Suprapubic skin (tissue), 4 donors: ENCODE data around the gene EPB41L4B. TPM values are rescaled to one million over a fixed set of nuclear protein-coding genes. Genes with fewer than 3 reads are reported as not detected.

Source experiments
- DNase-seq, 2 donors: peaks; one replicate each; pipeline ENCODE4 v3.0.0-alpha.2; 2019; ENCODE audit warnings: low spot score in 2 of 2
- H3K27ac ChIP-seq: fragments of 200-600 bp; sonication (generic); one replicate; pipeline ENCODE4 v1.5.1; 2019
- H3K27me3 ChIP-seq: fragments of 200-600 bp; sonication (generic); one replicate; pipeline ENCODE4 v1.5.1; 2019
- H3K36me3 ChIP-seq: fragments of 200-600 bp; sonication (generic); one replicate; pipeline ENCODE4 v1.5.1; 2019
- H3K4me1 ChIP-seq: fragments of 200-600 bp; sonication (generic); one replicate; pipeline ENCODE4 v1.5.1; 2019
- H3K4me3 ChIP-seq: fragments of 200-600 bp; sonication (generic); one replicate; pipeline ENCODE4 v1.5.1; 2019; ENCODE audit warnings: mild to moderate bottlenecking
- H3K9me3 ChIP-seq: fragments of 200-600 bp; sonication (generic); one replicate; pipeline ENCODE4 v1.5.1; 2019
- EP300 ChIP-seq: sonication (generic); formaldehyde crosslinking; IDR thresholded peaks from one replicate; pipeline ENCODE4 v1.6.1; 2017; ENCODE audit warnings: antibody characterized with exemption
- POLR2A ChIP-seq, 2 donors: fragments of 450-650 bp; IDR thresholded peaks; one replicate each; pipeline ENCODE4 v1.6.1; 2017; ENCODE audit warnings: antibody characterized with exemption in 2 of 2, mild to moderate bottlenecking in 2 of 2, moderate library complexity in 2 of 2
- POLR2AphosphoS5 ChIP-seq, 3 donors: sonication (generic); formaldehyde crosslinking; IDR thresholded peaks; one replicate each; pipeline ENCODE4 v1.6.1; 2017; ENCODE audit warnings: antibody characterized with exemption in 3 of 3
- WGBS: methylation state at CpG from one replicate; pipeline ENCODE4 v1.1.5; 2018; 5-methylcytosine and 5-hydroxymethylcytosine counted together
- total RNA-seq, 4 donors: library from RNA; depleted of rRNA; stranded (reverse); fragments of >200 nt; gene quantifications; one replicate each; pipeline ENCODE4 v1.1.0, GENCODE V29; 2016
- TF ChIP-seq, protein P1 (sequence below), 2 donors: fragments of 200-600 bp in 1 of 2; fragments of 450-650 bp in 1 of 2; sonication (generic) in 1 of 2; IDR thresholded peaks; one replicate each; pipeline ENCODE4 v1.5.1; 2016 to 2019; ENCODE audit warnings: antibody characterized with exemption in 2 of 2, mild to moderate bottlenecking in 1 of 2, moderate library complexity in 1 of 2

The EPB41L4B gene
- total RNA-seq, 4 donors from 2014 or later, result 22.4 to 27.4 (median 25.1) TPM

DNA sequence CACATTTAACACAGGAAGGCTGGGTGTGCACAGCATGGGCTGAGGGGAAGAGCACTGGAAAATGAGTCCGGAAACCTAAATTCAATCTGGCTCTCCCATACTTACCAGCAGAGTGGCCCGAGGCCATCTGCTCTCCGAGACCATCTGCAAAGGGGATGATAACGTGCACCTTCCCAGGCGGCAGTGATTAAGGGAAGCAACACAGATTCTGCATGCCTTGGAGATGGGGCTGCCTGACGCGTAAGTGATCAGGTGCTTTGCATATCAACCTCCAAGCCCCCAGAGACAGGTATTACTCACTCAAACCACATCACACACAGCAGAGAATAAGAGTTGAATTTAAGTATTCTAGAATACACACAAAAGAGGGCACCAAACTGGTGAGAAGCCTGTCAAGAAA is 9.1 kb downstream of the EPB41L4B start:
- no peaks in the 10 kb centered on the region for H3K9me3 ChIP-seq
- H3K4me3 ChIP-seq, result no peak overlapping the region
- H3K27me3 ChIP-seq, result peaks cover 4% of the 10 kb centered on the region
- no peaks in the 10 kb centered on the region for H3K36me3 ChIP-seq
- no peak for DNase-seq
- peaks cover 21% of the 10 kb centered on the region for H3K4me1 ChIP-seq
- 70% methylated on average over 7 of the region's 7 CpGs for WGBS
- TF ChIP-seq POLR2A (IDR thresholded peaks at IDR 0.05) (no peak), POLR2AphosphoS5 (IDR thresholded peaks at IDR 0.05) (no peak), EP300 (no peak)
- TF ChIP-seq, protein P1, sequence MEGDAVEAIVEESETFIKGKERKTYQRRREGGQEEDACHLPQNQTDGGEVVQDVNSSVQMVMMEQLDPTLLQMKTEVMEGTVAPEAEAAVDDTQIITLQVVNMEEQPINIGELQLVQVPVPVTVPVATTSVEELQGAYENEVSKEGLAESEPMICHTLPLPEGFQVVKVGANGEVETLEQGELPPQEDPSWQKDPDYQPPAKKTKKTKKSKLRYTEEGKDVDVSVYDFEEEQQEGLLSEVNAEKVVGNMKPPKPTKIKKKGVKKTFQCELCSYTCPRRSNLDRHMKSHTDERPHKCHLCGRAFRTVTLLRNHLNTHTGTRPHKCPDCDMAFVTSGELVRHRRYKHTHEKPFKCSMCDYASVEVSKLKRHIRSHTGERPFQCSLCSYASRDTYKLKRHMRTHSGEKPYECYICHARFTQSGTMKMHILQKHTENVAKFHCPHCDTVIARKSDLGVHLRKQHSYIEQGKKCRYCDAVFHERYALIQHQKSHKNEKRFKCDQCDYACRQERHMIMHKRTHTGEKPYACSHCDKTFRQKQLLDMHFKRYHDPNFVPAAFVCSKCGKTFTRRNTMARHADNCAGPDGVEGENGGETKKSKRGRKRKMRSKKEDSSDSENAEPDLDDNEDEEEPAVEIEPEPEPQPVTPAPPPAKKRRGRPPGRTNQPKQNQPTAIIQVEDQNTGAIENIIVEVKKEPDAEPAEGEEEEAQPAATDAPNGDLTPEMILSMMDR (IDR thresholded peaks at IDR 0.05), result no peak
- H3K27ac ChIP-seq, result no peak overlapping the region

DNA sequence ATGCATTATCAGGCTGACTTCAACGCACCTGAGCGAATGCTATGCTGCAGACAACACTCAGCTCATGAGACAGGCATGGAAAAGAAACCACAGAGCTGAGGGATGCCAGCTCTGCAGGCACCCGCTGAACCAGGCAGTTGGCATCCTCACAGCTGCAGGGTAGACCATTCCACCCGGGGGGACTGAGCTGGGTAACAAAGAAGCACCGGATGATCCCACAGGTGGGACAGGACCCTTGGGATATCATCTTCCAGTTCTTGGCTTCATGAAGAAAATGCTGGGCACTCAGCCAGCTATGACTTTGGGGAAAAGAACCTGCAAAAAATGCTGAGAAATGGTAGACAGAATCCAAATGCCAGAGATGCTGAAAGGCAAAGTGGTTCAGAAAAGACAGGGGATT is 9.6 kb downstream of the EPB41L4B start:
- no peak for DNase-seq
- H3K9me3 ChIP-seq, result no peaks in the 10 kb centered on the region
- H3K27ac ChIP-seq, result no peak overlapping the region
- peaks cover 17% of the 10 kb centered on the region for H3K4me1 ChIP-seq
- whole genome bisulfite sequencing, result 73% methylated on average over 5 of the region's 5 CpGs
- no peak for TF ChIP-seq POLR2AphosphoS5 (IDR thresholded peaks at IDR 0.05)
- TF ChIP-seq POLR2A (IDR thresholded peaks at IDR 0.05), result no peak
- TF ChIP-seq EP300, result no peak
- TF ChIP-seq, protein P1 (IDR thresholded peaks at IDR 0.05), result no peak
- H3K27me3 ChIP-seq, result peaks cover 4% of the 10 kb centered on the region
- H3K36me3 ChIP-seq, result no peaks in the 10 kb centered on the region
- H3K4me3 ChIP-seq, result no peak overlapping the region

DNA sequence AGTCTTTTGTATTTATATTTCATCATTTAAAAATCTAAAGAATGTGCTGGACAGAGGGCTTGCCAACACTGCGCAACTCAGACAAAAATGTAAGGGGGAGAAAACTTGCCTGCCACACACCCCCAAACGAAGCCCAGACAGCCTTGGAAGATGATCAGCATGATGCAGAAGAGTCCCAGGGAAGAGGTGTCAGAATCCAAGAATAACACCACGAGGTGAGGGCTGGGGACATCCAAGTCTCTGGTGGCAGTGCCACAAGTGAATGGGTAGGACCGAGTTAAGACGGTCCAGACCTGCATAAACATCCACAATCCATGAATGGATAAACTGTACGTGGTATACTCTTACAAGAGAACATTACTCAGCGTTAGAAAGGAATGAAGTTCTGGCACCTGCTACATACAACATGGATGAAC is 10.4 kb downstream of the EPB41L4B start:
- H3K9me3 ChIP-seq, result no peaks in the 10 kb centered on the region
- no peak for DNase-seq
- no peak overlapping the region for H3K27ac ChIP-seq
- TF ChIP-seq POLR2AphosphoS5 (IDR thresholded peaks at IDR 0.05), result no peak
- TF ChIP-seq, protein P1 (IDR thresholded peaks at IDR 0.05), result no peak
- TF ChIP-seq POLR2A (IDR thresholded peaks at IDR 0.05), result no peak
- no peak for TF ChIP-seq EP300
- 48% methylated on average over 7 of the region's 7 CpGs for WGBS
- H3K4me3 ChIP-seq, result no peak overlapping the region
- H3K27me3 ChIP-seq, result peaks cover 4% of the 10 kb centered on the region
- H3K36me3 ChIP-seq, result no peaks in the 10 kb centered on the region
- peaks cover 11% of the 10 kb centered on the region for H3K4me1 ChIP-seq

DNA sequence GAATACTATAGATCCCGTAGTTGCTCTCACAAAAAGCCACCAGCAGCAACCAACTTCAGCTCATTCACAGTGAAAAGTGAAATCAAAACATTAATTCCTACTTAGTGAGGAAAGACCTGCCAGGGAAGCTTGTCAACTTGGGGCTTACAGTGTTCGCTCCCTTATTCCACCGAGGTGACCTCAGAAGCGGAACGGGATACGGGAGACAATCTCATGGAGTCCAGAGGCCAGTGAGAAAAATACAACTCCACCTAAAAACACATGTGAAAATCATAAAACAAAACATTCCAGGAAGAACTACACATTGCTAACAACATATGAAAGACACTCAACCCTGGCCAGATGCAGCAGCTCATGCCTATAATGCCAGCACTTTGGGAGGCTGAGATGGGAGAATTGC is 11.6 kb downstream of the EPB41L4B start:
- H3K27me3 ChIP-seq, result peaks cover 4% of the 10 kb centered on the region
- 93% methylated on average over 6 of the region's 6 CpGs for WGBS
- H3K4me1 ChIP-seq, result peaks cover 9% of the 10 kb centered on the region
- TF ChIP-seq, protein P1 (IDR thresholded peaks at IDR 0.05), result no peak
- TF ChIP-seq POLR2AphosphoS5 (IDR thresholded peaks at IDR 0.05) (no peak), POLR2A (IDR thresholded peaks at IDR 0.05) (no peak), EP300 (no peak)
- DNase-seq, result no peak
- H3K36me3 ChIP-seq, result no peaks in the 10 kb centered on the region
- no peaks in the 10 kb centered on the region for H3K9me3 ChIP-seq
- H3K27ac ChIP-seq, result no peak overlapping the region
- H3K4me3 ChIP-seq, result no peak overlapping the region

DNA sequence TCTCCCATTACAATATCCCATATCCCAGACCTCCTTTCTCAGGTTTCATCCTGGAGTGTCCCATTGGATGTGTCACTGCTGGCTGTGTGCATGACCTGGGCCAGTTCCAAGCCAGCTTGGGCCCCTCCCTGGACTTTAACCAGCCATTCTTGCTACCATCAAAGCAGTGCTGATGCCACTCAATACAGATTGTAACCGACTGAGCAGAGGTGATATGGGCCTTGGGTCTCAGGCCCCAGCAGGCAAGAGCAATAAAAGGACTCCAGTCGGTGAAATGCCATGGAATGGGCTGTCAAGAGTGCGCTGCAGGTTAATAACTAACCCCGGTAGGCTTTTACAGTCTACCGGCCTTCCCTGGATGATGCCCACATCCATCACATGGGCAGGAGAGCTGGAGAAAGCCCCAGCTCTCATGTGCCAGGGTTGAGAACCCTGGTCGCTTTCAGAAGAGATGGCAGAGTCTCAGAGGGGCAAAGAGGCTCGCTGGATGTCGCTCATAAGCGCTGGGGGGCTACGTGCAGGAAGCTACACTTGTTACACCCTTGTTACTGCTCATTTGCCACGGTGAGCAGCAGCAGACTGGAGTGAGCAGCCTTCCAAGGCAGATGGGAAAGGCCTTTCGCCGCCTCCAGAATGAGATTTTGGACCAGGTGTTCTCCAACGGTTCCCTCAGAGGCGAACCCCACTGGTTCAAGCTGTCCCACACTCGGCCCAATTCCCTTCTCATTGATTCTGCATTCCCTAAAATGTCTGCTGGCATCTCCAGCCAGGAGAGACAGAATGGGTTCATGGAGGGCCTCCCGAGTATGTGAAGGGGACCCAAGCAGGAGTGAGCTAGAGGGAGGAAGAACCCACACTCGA is 13.2 kb downstream of the EPB41L4B start:
- no peak overlapping the region for H3K4me3 ChIP-seq
- DNase-seq, result no peak
- H3K4me1 ChIP-seq, result peaks cover 7% of the 10 kb centered on the region
- WGBS, result 82% methylated on average over 18 of the region's 18 CpGs
- H3K9me3 ChIP-seq, result no peaks in the 10 kb centered on the region
- H3K36me3 ChIP-seq, result no peaks in the 10 kb centered on the region
- TF ChIP-seq, protein P1 (IDR thresholded peaks at IDR 0.05), result no peak
- TF ChIP-seq POLR2AphosphoS5 (IDR thresholded peaks at IDR 0.05), result no peak
- no peak for TF ChIP-seq EP300
- TF ChIP-seq POLR2A (IDR thresholded peaks at IDR 0.05), result no peak
- no peak overlapping the region for H3K27ac ChIP-seq
- H3K27me3 ChIP-seq, result no peaks in the 10 kb centered on the region
